Astrocyte (in vitro differentiated cells and primary cell): Measurements from ENCODE around the gene APP. TPM values are rescaled to one million over a fixed set of nuclear protein-coding genes. Genes with fewer than 3 reads are reported as not detected.

Experiments
- DNase-seq: peaks from one replicate; pipeline ENCODE4 v3.0.0-alpha.2; 2010; ENCODE audit warnings: low read depth
- FAIRE-seq: peaks from 2 replicates; lab custom pipeline; 2011; peaks lifted over from hg19 to GRCh38; lab: Jason Lieb, UNC
- H2AFZ ChIP-seq: 2 replicates; pipeline ENCODE4 v1.6.0; 2012; ENCODE audit warnings: low read depth, low read length, inconsistent platforms
- H3K27ac ChIP-seq: 2 replicates; pipeline ENCODE4 v1.5.1; 2011; ENCODE audit warnings: low read depth, low read length, inconsistent platforms
- H3K27me3 ChIP-seq: 2 replicates; pipeline ENCODE4 v1.6.0; 2011; ENCODE audit warnings: low read length, inconsistent platforms; ENCODE audit not compliant: insufficient read depth
- H3K36me3 ChIP-seq: 2 replicates; pipeline ENCODE4 v1.5.1; 2011; ENCODE audit warnings: low read length, inconsistent platforms; ENCODE audit not compliant: insufficient read depth
- H3K4me1 ChIP-seq: 2 replicates; pipeline ENCODE4 v1.5.1; 2011; ENCODE audit warnings: low read length, inconsistent platforms; ENCODE audit not compliant: insufficient read depth
- H3K4me2 ChIP-seq: 2 replicates; pipeline ENCODE4 v1.6.0; 2012; ENCODE audit warnings: low read length, inconsistent platforms
- H3K4me3 ChIP-seq: 2 replicates; pipeline ENCODE4 v1.5.1; 2011; ENCODE audit warnings: low read depth, mild to moderate bottlenecking, low read length, inconsistent platforms; ENCODE audit not compliant: insufficient read depth
- H3K79me2 ChIP-seq: 2 replicates; pipeline ENCODE4 v1.6.0; 2012; ENCODE audit warnings: mild to moderate bottlenecking, low read length, inconsistent platforms; ENCODE audit not compliant: insufficient read depth
- H3K9ac ChIP-seq: 2 replicates; pipeline ENCODE4 v1.6.0; 2012; ENCODE audit warnings: mild to moderate bottlenecking, low read length, inconsistent platforms
- H3K9me3 ChIP-seq: 2 replicates; pipeline ENCODE4 v1.5.1; 2012; ENCODE audit warnings: low read depth, mild to moderate bottlenecking, low read length, inconsistent platforms; ENCODE audit not compliant: insufficient read depth
- H4K20me1 ChIP-seq: 2 replicates; pipeline ENCODE4 v1.6.0; 2012; ENCODE audit warnings: low read length, inconsistent platforms; ENCODE audit not compliant: insufficient read depth
- H3K27ac Mint-ChIP-seq: one replicate; pipeline ENCODE4 v1.8.0; 2021; ENCODE audit warnings: mild to moderate bottlenecking, mixed read lengths; ENCODE audit not compliant: unreplicated experiment
- H3K27me3 Mint-ChIP-seq: one replicate; pipeline ENCODE4 v1.8.0; 2021; ENCODE audit warnings: low read depth, mixed read lengths; ENCODE audit not compliant: unreplicated experiment
- H3K36me3 Mint-ChIP-seq: one replicate; pipeline ENCODE4 v1.8.0; 2021; ENCODE audit warnings: low read depth, mixed read lengths; ENCODE audit not compliant: unreplicated experiment
- H3K4me1 Mint-ChIP-seq: one replicate; pipeline ENCODE4 v1.8.0; 2021; ENCODE audit warnings: low read depth, mixed read lengths; ENCODE audit not compliant: unreplicated experiment
- H3K4me3 Mint-ChIP-seq: one replicate; pipeline ENCODE4 v1.8.0; 2021; ENCODE audit warnings: mild to moderate bottlenecking, moderate library complexity, mixed read lengths; ENCODE audit not compliant: unreplicated experiment
- H3K9me3 Mint-ChIP-seq: one replicate; pipeline ENCODE4 v1.8.0; 2021; ENCODE audit warnings: mild to moderate bottlenecking, mixed read lengths; ENCODE audit not compliant: unreplicated experiment
- EZH2 ChIP-seq: IDR thresholded peaks from 2 replicates; pipeline ENCODE4 v1.6.1; 2012; ENCODE audit warnings: mild to moderate bottlenecking, low read length, inconsistent platforms; ENCODE audit not compliant: insufficient read depth
- total RNA-seq: library from RNA; stranded (reverse); gene quantifications from 2 replicates; pipeline ENCODE4 v1.2.1, GENCODE V29; 2021
- TF ChIP-seq, protein P1 (sequence below): IDR thresholded peaks from 2 replicates; pipeline ENCODE4 v1.5.1; 2011; ENCODE audit warnings: low read depth, mild to moderate bottlenecking, inconsistent platforms, low read length, moderate library complexity; ENCODE audit not compliant: insufficient read depth

APP gene
- total RNA-seq, 1 donor from 2014 or later = 823 TPM

DNA sequence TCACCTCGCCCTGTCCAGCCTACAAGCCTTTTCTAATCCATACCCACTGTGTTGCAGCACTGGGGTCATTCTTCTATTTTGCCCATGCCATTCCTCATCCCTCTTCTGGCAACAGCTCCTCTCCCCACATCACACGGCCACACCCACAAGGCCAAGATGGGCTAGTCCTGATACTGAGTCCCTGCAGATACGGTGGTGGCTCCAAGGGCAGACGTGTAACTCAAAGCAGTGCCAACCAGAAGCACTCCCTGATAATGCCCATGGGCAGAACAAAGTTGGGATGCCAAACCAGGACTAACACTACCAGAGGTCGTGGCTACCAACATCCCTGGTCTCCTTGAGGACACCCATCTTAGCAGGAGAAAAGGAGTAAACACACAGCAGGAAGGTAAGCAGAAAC, 64.8 kb downstream of the APP start:
- Mint-ChIP-seq H3K27ac (no peak overlapping the region), H3K36me3 (peaks cover 11% of the 10 kb centered on the region), H3K9me3 (no peaks in the 10 kb centered on the region), H3K4me1 (peaks cover 5% of the 10 kb centered on the region), H3K4me3 (no peak overlapping the region), H3K27me3 (no peaks in the 10 kb centered on the region)
- H3K9me3 ChIP-seq = no peaks in the 10 kb centered on the region
- H3K4me3 ChIP-seq = no peak overlapping the region
- no peaks in the 10 kb centered on the region for H3K36me3 ChIP-seq
- no peak for FAIRE-seq
- no peak for DNase-seq
- peaks cover 54% of the 10 kb centered on the region for H4K20me1 ChIP-seq
- peaks cover 62% of the 10 kb centered on the region for H3K79me2 ChIP-seq
- H3K27ac ChIP-seq = no peak overlapping the region
- TF ChIP-seq EZH2 = no peak
- TF ChIP-seq, protein P1, sequence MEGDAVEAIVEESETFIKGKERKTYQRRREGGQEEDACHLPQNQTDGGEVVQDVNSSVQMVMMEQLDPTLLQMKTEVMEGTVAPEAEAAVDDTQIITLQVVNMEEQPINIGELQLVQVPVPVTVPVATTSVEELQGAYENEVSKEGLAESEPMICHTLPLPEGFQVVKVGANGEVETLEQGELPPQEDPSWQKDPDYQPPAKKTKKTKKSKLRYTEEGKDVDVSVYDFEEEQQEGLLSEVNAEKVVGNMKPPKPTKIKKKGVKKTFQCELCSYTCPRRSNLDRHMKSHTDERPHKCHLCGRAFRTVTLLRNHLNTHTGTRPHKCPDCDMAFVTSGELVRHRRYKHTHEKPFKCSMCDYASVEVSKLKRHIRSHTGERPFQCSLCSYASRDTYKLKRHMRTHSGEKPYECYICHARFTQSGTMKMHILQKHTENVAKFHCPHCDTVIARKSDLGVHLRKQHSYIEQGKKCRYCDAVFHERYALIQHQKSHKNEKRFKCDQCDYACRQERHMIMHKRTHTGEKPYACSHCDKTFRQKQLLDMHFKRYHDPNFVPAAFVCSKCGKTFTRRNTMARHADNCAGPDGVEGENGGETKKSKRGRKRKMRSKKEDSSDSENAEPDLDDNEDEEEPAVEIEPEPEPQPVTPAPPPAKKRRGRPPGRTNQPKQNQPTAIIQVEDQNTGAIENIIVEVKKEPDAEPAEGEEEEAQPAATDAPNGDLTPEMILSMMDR = no peak
- H3K4me2 ChIP-seq = no peak overlapping the region
- no peaks in the 10 kb centered on the region for H3K27me3 ChIP-seq
- H2AFZ ChIP-seq = no peak overlapping the region
- H3K9ac ChIP-seq = no peak overlapping the region
- H3K4me1 ChIP-seq = no peaks in the 10 kb centered on the region

DNA sequence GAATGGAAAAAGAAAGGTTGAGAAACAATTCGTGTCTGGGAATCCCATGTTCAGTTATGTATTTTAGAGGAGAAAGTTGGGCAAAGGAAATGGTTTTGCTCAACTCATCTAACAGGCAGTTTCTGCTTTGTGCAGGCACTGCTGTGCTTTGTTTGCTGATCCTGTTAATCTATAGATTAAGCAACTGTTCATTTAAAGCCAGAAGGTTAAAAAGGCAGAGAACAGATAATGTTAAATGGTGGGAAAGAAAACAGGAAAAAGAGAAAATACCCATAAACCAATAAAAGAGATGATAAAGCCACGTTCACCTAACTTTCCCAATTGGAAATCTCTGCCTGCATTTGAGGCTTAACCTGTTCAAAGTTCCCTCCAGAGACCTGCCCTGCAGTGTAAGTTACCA, 70.0 kb downstream of the APP start:
- no peaks in the 10 kb centered on the region for H3K36me3 Mint-ChIP-seq
- Histone ChIP-seq H3K79me2 (peaks cover 68% of the 10 kb centered on the region), H2AFZ (no peak overlapping the region), H3K4me3 (no peak overlapping the region), H3K9me3 (no peaks in the 10 kb centered on the region), H3K27ac (no peak overlapping the region), H3K4me1 (no peaks in the 10 kb centered on the region), H3K36me3 (no peaks in the 10 kb centered on the region), H4K20me1 (peaks cover 68% of the 10 kb centered on the region), H3K9ac (no peak overlapping the region), H3K4me2 (no peak overlapping the region), H3K27me3 (no peaks in the 10 kb centered on the region)
- DNase-seq (no peak), FAIRE-seq (no peak)
- H3K27ac Mint-ChIP-seq = no peak overlapping the region
- no peaks in the 10 kb centered on the region for H3K27me3 Mint-ChIP-seq
- H3K9me3 Mint-ChIP-seq = no peaks in the 10 kb centered on the region
- H3K4me3 Mint-ChIP-seq = no peak overlapping the region
- H3K4me1 Mint-ChIP-seq = peaks cover 12% of the 10 kb centered on the region
- TF ChIP-seq EZH2 = no peak
- TF ChIP-seq, protein P1 = no peak

DNA sequence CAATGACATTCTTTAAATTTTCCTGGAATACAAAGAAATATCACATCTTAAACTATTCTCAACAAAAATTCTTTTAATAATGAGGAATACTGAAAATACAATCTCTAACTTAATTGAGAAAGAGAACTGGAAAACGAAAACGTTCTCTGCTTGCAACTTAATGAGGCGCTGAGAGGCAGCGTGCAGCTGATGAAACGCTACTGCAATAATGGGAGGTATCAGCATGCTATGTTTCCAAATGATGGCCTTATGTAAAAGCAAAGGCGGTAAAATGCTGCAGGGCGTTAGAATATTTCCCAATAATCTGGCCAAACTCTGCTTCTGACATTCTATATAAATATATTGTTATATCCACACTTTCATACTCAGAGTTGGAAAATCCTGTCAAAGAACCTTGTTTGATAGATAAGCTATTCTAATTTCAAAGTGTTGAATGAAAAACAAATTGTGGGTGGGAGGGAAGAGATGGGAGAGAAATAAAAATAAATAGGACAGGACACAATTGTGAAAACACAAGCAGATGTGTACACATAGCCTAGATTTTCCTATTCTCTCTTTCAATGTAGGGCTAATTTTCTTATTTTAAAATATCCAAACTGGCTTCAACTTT, 70.9 kb downstream of the APP start:
- H3K4me3 ChIP-seq = no peak overlapping the region
- H3K36me3 Mint-ChIP-seq = no peaks in the 10 kb centered on the region
- peaks cover 69% of the 10 kb centered on the region for H4K20me1 ChIP-seq
- no peaks in the 10 kb centered on the region for H3K4me1 ChIP-seq
- DNase-seq (no peak), FAIRE-seq (no peak)
- TF ChIP-seq, protein P1 = no peak
- no peak for TF ChIP-seq EZH2
- peaks cover 16% of the 10 kb centered on the region for H3K4me1 Mint-ChIP-seq
- H3K4me2 ChIP-seq = no peak overlapping the region
- H3K27ac ChIP-seq = no peak overlapping the region
- H3K9ac ChIP-seq = no peak overlapping the region
- no peaks in the 10 kb centered on the region for H3K9me3 Mint-ChIP-seq
- H3K9me3 ChIP-seq = no peaks in the 10 kb centered on the region
- no peaks in the 10 kb centered on the region for H3K27me3 ChIP-seq
- H3K27me3 Mint-ChIP-seq = no peaks in the 10 kb centered on the region
- peak overlapping the region; percentile 18 for H3K27ac Mint-ChIP-seq
- H2AFZ ChIP-seq = no peak overlapping the region
- peaks cover 66% of the 10 kb centered on the region for H3K79me2 ChIP-seq
- H3K4me3 Mint-ChIP-seq = no peak overlapping the region
- no peaks in the 10 kb centered on the region for H3K36me3 ChIP-seq
